ENCODE measurements around the gene POMGNT1.

Gene POMGNT1

GRCh38 chr1:46247436-46248121 is 49.3 kb upstream of the POMGNT1 start, which contains the start of gene RAD54L (continued):
- TF ChIP-seq PATZ1 (tag by site-specific recombination; IDR thresholded peaks at IDR 0.05) (peak; percentile 14; the same call in 1 of the 2 replicates), ZBTB20 (tag by site-specific recombination; IDR thresholded peaks at IDR 0.05) (peak; percentile 71), ZBTB26 (tag by site-specific recombination; optimal IDR thresholded peaks at IDR 0.05) (peak; percentile 49), PRDM6 (tag by site-specific recombination; IDR thresholded peaks at IDR 0.05) (no peak), ZBTB21 (tag by site-specific recombination; IDR thresholded peaks at IDR 0.05) (peak; percentile 53; the same call in 1 of the 2 replicates), ZNF596 (tag by site-specific recombination; IDR thresholded peaks at IDR 0.05) (peak; percentile 59; the same call in 1 of the 2 replicates), ZNF558 (tag by site-specific recombination; IDR thresholded peaks at IDR 0.05) (peak; percentile 15; the same call in 1 of the 2 replicates), ZNF24 (tag by site-specific recombination; IDR thresholded peaks at IDR 0.05) (no peak), SETDB1 (IDR thresholded peaks at IDR 0.05; ENCODE audit: insufficient read length, low read length) (no peak), GLI4 (tag by site-specific recombination; IDR thresholded peaks at IDR 0.05) (0 out of 2 replicates have a peak, but pooled peaks have one; percentile 17), ZNF184 (tag by site-specific recombination; IDR thresholded peaks at IDR 0.05) (no peak), WT1 (tag by site-specific recombination; IDR thresholded peaks at IDR 0.05) (peak; percentile 46; the same call in 1 of the 2 replicates), ZNF518A (tag by site-specific recombination; conservative IDR thresholded peaks at IDR 0.05; ENCODE audit: low read depth) (peak; percentile 60), ZNF747 (tag by site-specific recombination; IDR thresholded peaks at IDR 0.05) (no peak), SP7 (tag by site-specific recombination; IDR thresholded peaks at IDR 0.05) (peak; percentile 34; the same call in 1 of the 2 replicates), KLF16 (tag by site-specific recombination; IDR thresholded peaks at IDR 0.05) (peak; percentile 58), ZNF692 (tag by site-specific recombination; IDR thresholded peaks at IDR 0.05) (no peak; the same call in 1 of the 2 replicates), ZSCAN23 (tag by site-specific recombination; IDR thresholded peaks at IDR 0.05) (peak; percentile 68; the same call in 1 of the 2 replicates), ZNF362 (tag by site-specific recombination; IDR thresholded peaks at IDR 0.05) (no peak), ZNF785 (tag by site-specific recombination; IDR thresholded peaks at IDR 0.05) (no peak), KLF10 (tag by site-specific recombination; IDR thresholded peaks at IDR 0.05) (peak; percentile 91), CTCF (tag by site-specific recombination; IDR thresholded peaks at IDR 0.05) (no peak), ZNF404 (tag by site-specific recombination; IDR thresholded peaks at IDR 0.05) (no peak), KLF8 (tag by site-specific recombination; IDR thresholded peaks at IDR 0.05) (peak; percentile 78)
